IPS-18a (cell line): Measurements from ENCODE around the gene GGACT.
"Not testable (repeated sequence)": the region's sequence is repeated elsewhere in the genome, so short reads cannot be mapped to it uniquely, and the experiment has no call there.

Source experiments
- H3K27ac ChIP-seq: one replicate; pipeline ENCODE4 v1.5.1; 2013; ENCODE audit warnings: low read length
- H3K27me3 ChIP-seq: one replicate; pipeline ENCODE4 v1.6.1; 2013; ENCODE audit warnings: mild to moderate bottlenecking, low read length; ENCODE audit not compliant: control insufficient read depth, insufficient read depth
- H3K36me3 ChIP-seq: one replicate; pipeline ENCODE4 v1.6.1; 2013; ENCODE audit warnings: low read depth, low read length; ENCODE audit not compliant: control insufficient read depth
- H3K4me1 ChIP-seq: one replicate; pipeline ENCODE4 v1.6.1; 2013; ENCODE audit warnings: low read depth, low read length; ENCODE audit not compliant: control insufficient read depth
- H3K4me3 ChIP-seq: one replicate; pipeline ENCODE4 v1.5.1; 2013; ENCODE audit warnings: low read length
- H3K9ac ChIP-seq: one replicate; pipeline ENCODE4 v1.6.1; 2013; ENCODE audit warnings: mild to moderate bottlenecking, low read length, moderate library complexity
- H3K9me3 ChIP-seq: one replicate; pipeline ENCODE4 v1.6.1; 2013; ENCODE audit warnings: low read depth, low read length; ENCODE audit not compliant: control insufficient read depth

The GGACT gene

GRCh38 chr13:100597253-100597652 is 8.7 kb upstream of the GGACT start:
- Histone ChIP-seq H3K9me3 (no peaks in the 10 kb centered on the region), H3K4me1 (no peaks in the 10 kb centered on the region), H3K4me3 (no peak overlapping the region), H3K27ac (no peak overlapping the region), H3K9ac (no peak overlapping the region), H3K36me3 (no peaks in the 10 kb centered on the region), H3K27me3 (no peaks in the 10 kb centered on the region)

GRCh38 chr13:100596516-100596915 is 7.9 kb upstream of the GGACT start:
- Histone ChIP-seq H3K4me3 (no peak overlapping the region), H3K36me3 (no peaks in the 10 kb centered on the region), H3K4me1 (no peaks in the 10 kb centered on the region), H3K9ac (no peak overlapping the region), H3K9me3 (no peaks in the 10 kb centered on the region), H3K27me3 (no peaks in the 10 kb centered on the region), H3K27ac (no peak overlapping the region)

GRCh38 chr13:100594731-100595130 is 6.1 kb upstream of the GGACT start:
- Histone ChIP-seq H3K36me3 (no peaks in the 10 kb centered on the region), H3K4me3 (no peak overlapping the region), H3K27ac (no peak overlapping the region), H3K27me3 (no peaks in the 10 kb centered on the region), H3K9me3 (no peaks in the 10 kb centered on the region), H3K9ac (no peak overlapping the region), H3K4me1 (no peaks in the 10 kb centered on the region)

GRCh38 chr13:100594255-100594654 is 5.7 kb upstream of the GGACT start:
- H3K9me3 ChIP-seq: no peaks in the 10 kb centered on the region
- no peak overlapping the region for H3K9ac ChIP-seq
- H3K36me3 ChIP-seq: no peaks in the 10 kb centered on the region
- no peaks in the 10 kb centered on the region for H3K4me1 ChIP-seq
- no peak overlapping the region for H3K4me3 ChIP-seq
- H3K27me3 ChIP-seq: peaks cover 2% of the 10 kb centered on the region
- H3K27ac ChIP-seq: no peak overlapping the region

GRCh38 chr13:100589178-100589725 is 663 bp upstream of the GGACT start:
- H3K9ac ChIP-seq: no peak overlapping the region
- no peaks in the 10 kb centered on the region for H3K36me3 ChIP-seq
- H3K4me1 ChIP-seq: no peaks in the 10 kb centered on the region
- no peak overlapping the region for H3K4me3 ChIP-seq
- no peak overlapping the region for H3K27ac ChIP-seq
- no peaks in the 10 kb centered on the region for H3K9me3 ChIP-seq
- H3K27me3 ChIP-seq: peaks cover 8% of the 10 kb centered on the region

- Histone ChIP-seq H3K4me1 (no peaks in the 10 kb centered on the region), H3K4me3 (no peak overlapping the region), H3K36me3 (no peaks in the 10 kb centered on the region), H3K9me3 (peaks cover 7% of the 10 kb centered on the region), H3K27me3 (peaks cover 8% of the 10 kb centered on the region), H3K27ac (no peak overlapping the region), H3K9ac (no peak overlapping the region)
Measured at GRCh38 chr13:100584896-100585295, 3.7 kb downstream of the GGACT start.

GRCh38 chr13:100581504-100581903 is 7.1 kb downstream of the GGACT start:
- H3K9me3 ChIP-seq: peaks cover 7% of the 10 kb centered on the region
- H3K4me1 ChIP-seq: no peaks in the 10 kb centered on the region
- H3K9ac ChIP-seq: no peak overlapping the region
- H3K27me3 ChIP-seq: no peaks in the 10 kb centered on the region
- H3K4me3 ChIP-seq: no peak overlapping the region
- H3K27ac ChIP-seq: no peak overlapping the region
- no peaks in the 10 kb centered on the region for H3K36me3 ChIP-seq

- no peaks in the 10 kb centered on the region for H3K27me3 ChIP-seq
- no peaks in the 10 kb centered on the region for H3K4me1 ChIP-seq
- H3K36me3 ChIP-seq: no peaks in the 10 kb centered on the region
Measured at GRCh38 chr13:100581030-100581429, 7.6 kb downstream of the GGACT start.

GRCh38 chr13:100580045-100580444 is 8.5 kb downstream of the GGACT start:
- Histone ChIP-seq H3K27me3 (no peaks in the 10 kb centered on the region), H3K4me3 (no peak overlapping the region), H3K4me1 (no peaks in the 10 kb centered on the region), H3K27ac (no peak overlapping the region), H3K9ac (no peak overlapping the region), H3K36me3 (no peaks in the 10 kb centered on the region), H3K9me3 (peaks cover 7% of the 10 kb centered on the region)

More at GRCh38 chr13:100581030-100581429, 7.6 kb downstream of the GGACT start:
- Histone ChIP-seq H3K4me3 (no peak overlapping the region), H3K9ac (no peak overlapping the region), H3K9me3 (peaks cover 7% of the 10 kb centered on the region), H3K27ac (no peak overlapping the region)

GRCh38 chr13:100577239-100577638 is 11.3 kb downstream of the GGACT start:
- not testable (repeated sequence) for H3K4me3 ChIP-seq, H3K27ac ChIP-seq, H3K9me3 ChIP-seq, H3K4me1 ChIP-seq, H3K27me3 ChIP-seq, H3K9ac ChIP-seq, H3K36me3 ChIP-seq

GRCh38 chr13:100573121-100573520 is 15.5 kb downstream of the GGACT start:
- Histone ChIP-seq H3K27ac (no peak overlapping the region), H3K27me3 (no peaks in the 10 kb centered on the region), H3K9me3 (no peaks in the 10 kb centered on the region), H3K4me1 (no peaks in the 10 kb centered on the region), H3K36me3 (no peaks in the 10 kb centered on the region), H3K4me3 (no peak overlapping the region), H3K9ac (no peak overlapping the region)

GRCh38 chr13:100566543-100566942 is 22.0 kb downstream of the GGACT start:
- H3K27ac ChIP-seq: no peak overlapping the region
- no peaks in the 10 kb centered on the region for H3K9me3 ChIP-seq
- no peaks in the 10 kb centered on the region for H3K27me3 ChIP-seq
- H3K36me3 ChIP-seq: no peaks in the 10 kb centered on the region
- peaks cover 8% of the 10 kb centered on the region for H3K4me1 ChIP-seq
- no peak overlapping the region for H3K4me3 ChIP-seq
- H3K9ac ChIP-seq: no peak overlapping the region
